ENCODE measurements around the gene KLHL22.
A peak's percentile ranks its signal among the peaks of the same experiment; 100 is the strongest.

KLHL22 gene

DNA sequence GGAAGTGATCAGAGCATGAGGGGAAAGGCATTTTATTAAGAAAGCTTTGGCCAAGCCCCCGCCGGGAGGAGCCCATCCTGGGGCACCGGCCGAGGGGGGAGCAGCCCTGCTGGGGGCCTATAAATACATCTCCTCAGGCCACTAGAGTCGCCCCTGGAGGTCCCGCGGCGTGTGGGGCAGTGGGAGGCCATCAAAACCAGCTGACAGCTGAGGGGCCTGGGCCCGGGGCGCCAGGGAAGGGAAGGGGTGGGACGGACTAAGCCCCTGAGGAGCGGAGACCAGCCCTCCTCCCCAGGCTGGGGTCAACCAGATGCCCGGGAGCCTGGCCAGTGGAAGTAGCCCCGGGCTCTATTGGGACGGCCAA is 71.0 kb downstream of the KLHL22 start:
- Histone ChIP-seq H2BK120ac (ENCODE audit: insufficient read depth, low read length, poor library complexity) (no peak overlapping the region), H4K12ac (ENCODE audit: low read depth, low read length) (no peak overlapping the region), H3K4ac (ENCODE audit: low read depth, low read length) (no peak overlapping the region), H3K27ac (ENCODE audit: low read depth, low read length) (no peak overlapping the region), H3K36me3 (ENCODE audit: control insufficient read depth in 1 of 2, insufficient read depth in 2 of 2, low read length in 2 of 2) (peaks cover 34 to 46% of the 10 kb centered on the region in 2 experiments), H3K4me3 (ENCODE audit: low read depth, low read length) (no peak overlapping the region), H3K23ac (ENCODE audit: low read length) (no peak overlapping the region), H3K27me3 (ENCODE audit: insufficient read depth, low read length) (no peaks in the 10 kb centered on the region), H2BK5ac (ENCODE audit: low read depth, low read length, poor library complexity) (no peak overlapping the region), H3K79me2 (ENCODE audit: control insufficient read depth, insufficient read depth, low read length, poor library complexity) (no peaks in the 10 kb centered on the region), H4K8ac (ENCODE audit: low read depth, low read length) (no peak overlapping the region), H2BK12ac (ENCODE audit: low read length) (no peak overlapping the region), H3K9me3 (ENCODE audit: insufficient read depth, low read depth, low read length) (peaks cover 8% of the 10 kb centered on the region), H4K91ac (ENCODE audit: low read depth, low read length) (no peak overlapping the region), H2AFZ (ENCODE audit: insufficient read depth, low read length, poor library complexity) (no peak overlapping the region), H3K14ac (ENCODE audit: low read length) (no peak overlapping the region), H3K4me1 (ENCODE audit: control insufficient read depth in 1 of 2, insufficient read depth in 2 of 2, low read length in 2 of 2) (peaks cover 4 to 6% of the 10 kb centered on the region in 2 experiments), H3K4me2 (ENCODE audit: low read length) (no peak overlapping the region), H2AK5ac (ENCODE audit: low read length) (no peak overlapping the region), H3K79me1 (ENCODE audit: low read length) (no peaks in the 10 kb centered on the region), H3K9ac (ENCODE audit: low read length) (no peak overlapping the region), H3K18ac (ENCODE audit: low read length) (no peak overlapping the region)
- no peak for DNase-seq
- WGBS (ENCODE audit: extremely low coverage, insufficient coverage, insufficient read length): no CpG with 5 or more reads among the region's 15 CpGs

DNA sequence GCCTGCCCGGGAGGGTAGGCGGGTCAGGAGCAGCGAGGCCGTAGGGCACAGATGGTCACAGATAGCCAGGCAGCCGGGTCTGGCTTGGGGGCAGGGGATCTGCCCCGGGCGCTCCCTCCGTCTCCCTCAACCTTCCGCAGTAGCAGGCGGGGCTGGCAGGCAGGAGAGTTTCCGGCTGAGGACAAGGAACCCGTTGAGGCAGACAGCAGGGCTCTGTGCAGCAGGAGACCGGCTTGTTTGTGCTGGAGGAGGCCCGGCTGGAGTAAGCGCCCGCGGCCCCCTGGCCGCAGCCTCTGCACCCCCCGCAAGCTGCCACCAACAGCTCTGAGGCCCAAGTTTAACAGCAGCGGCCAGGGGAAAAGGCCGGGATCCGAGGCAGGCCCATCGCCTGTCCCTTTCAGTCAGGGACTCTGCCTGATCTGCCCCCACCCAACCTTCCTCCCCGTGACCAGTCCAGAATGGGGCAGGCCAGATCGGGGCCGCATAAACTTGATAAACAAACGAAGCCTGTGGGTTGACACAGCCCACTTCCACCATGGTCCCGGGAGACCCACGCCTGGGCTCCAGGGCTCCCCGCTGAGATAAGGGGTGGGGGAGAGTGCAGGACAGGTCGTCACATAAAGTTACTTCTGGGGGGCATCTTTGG is 71.6 kb downstream of the KLHL22 start:
- H3K36me3 ChIP-seq (ENCODE audit: control insufficient read depth in 1 of 2, insufficient read depth in 2 of 2, low read length in 2 of 2): peaks cover 31 to 42% of the 10 kb centered on the region in 2 experiments
- no peak overlapping the region for H2BK12ac ChIP-seq (ENCODE audit: low read length)
- no peak overlapping the region for H4K12ac ChIP-seq (ENCODE audit: low read depth, low read length)
- H3K79me1 ChIP-seq (ENCODE audit: low read length): no peaks in the 10 kb centered on the region
- peak; percentile 17 to 41 for DNase-seq
- H3K14ac ChIP-seq (ENCODE audit: low read length): no peak overlapping the region
- no CpG with 5 or more reads among the region's 31 CpGs for WGBS (ENCODE audit: extremely low coverage, insufficient coverage, insufficient read length)
- no peak overlapping the region for H2BK5ac ChIP-seq (ENCODE audit: low read depth, low read length, poor library complexity)
- H3K4me1 ChIP-seq (ENCODE audit: control insufficient read depth in 1 of 2, insufficient read depth in 2 of 2, low read length in 2 of 2): peaks cover 3 to 4% of the 10 kb centered on the region in 2 experiments
- H3K9ac ChIP-seq (ENCODE audit: low read length): no peak overlapping the region
- H2BK120ac ChIP-seq (ENCODE audit: insufficient read depth, low read length, poor library complexity): no peak overlapping the region
- H3K27me3 ChIP-seq (ENCODE audit: insufficient read depth, low read length): no peaks in the 10 kb centered on the region
- peaks cover 6% of the 10 kb centered on the region for H3K9me3 ChIP-seq (ENCODE audit: insufficient read depth, low read depth, low read length)
- H3K4ac ChIP-seq (ENCODE audit: low read depth, low read length): no peak overlapping the region
- no peak overlapping the region for H2AFZ ChIP-seq (ENCODE audit: insufficient read depth, low read length, poor library complexity)
- H4K8ac ChIP-seq (ENCODE audit: low read depth, low read length): no peak overlapping the region
- H4K91ac ChIP-seq (ENCODE audit: low read depth, low read length): no peak overlapping the region
- H2AK5ac ChIP-seq (ENCODE audit: low read length): no peak overlapping the region
- H3K79me2 ChIP-seq (ENCODE audit: control insufficient read depth, insufficient read depth, low read length, poor library complexity): no peaks in the 10 kb centered on the region
- H3K18ac ChIP-seq (ENCODE audit: low read length): no peak overlapping the region
- no peak overlapping the region for H3K23ac ChIP-seq (ENCODE audit: low read length)
- no peak overlapping the region for H3K27ac ChIP-seq (ENCODE audit: low read depth, low read length)
- no peak overlapping the region for H3K4me3 ChIP-seq (ENCODE audit: low read depth, low read length)
- no peak overlapping the region for H3K4me2 ChIP-seq (ENCODE audit: low read length)

DNA sequence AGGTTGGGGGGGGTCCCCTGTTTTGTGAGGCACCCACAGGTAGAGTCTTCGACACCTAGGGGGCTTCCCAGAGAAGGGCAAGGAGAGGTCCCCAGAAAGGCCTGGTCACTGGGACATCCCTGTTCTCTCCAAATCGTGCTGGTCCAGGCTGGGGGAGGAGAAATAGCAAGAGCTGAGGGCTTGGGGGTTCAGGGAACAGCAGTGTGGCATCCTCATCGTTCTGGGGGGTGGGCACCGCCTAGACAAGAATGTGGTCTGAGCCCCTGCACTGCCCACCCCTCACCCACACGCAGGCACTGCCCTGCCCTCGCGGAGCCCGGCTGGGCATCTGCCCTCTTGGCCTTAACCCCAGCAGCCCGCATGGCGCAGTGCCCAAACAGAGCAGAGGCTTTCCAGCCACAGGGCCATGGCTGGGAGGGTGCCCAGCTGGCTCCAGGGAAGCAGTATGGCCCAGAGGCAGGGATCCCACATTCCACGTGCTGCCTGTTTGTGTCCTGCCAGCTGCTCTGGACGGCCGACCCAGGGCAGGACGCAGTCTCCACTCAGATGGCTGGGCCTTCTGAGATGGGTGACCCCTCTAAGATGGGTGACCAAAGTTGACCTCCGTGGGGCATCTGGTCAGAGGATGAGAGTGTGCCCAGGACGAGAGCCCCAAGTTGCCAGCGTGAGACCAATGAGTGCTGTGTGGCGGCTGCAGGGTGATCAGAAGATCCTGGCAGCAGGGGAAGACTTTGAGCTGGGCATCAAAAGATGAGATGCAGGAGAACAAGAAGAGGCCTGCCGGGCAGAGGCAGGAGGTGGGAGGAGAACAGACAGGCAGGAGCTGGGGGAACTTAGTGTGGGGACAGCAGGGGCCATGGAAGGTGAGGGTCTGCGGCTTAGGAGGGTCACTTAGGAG is 72.3 kb downstream of the KLHL22 start:
- Histone ChIP-seq H4K12ac (ENCODE audit: low read depth, low read length) (peak overlapping the region; percentile 16), H2AK5ac (ENCODE audit: low read length) (peak overlapping the region; percentile 6), H2BK12ac (ENCODE audit: low read length) (no peak overlapping the region), H2AFZ (ENCODE audit: insufficient read depth, low read length, poor library complexity) (no peak overlapping the region), H3K4me3 (ENCODE audit: low read depth, low read length) (no peak overlapping the region), H3K79me2 (ENCODE audit: control insufficient read depth, insufficient read depth, low read length, poor library complexity) (peaks cover 1% of the 10 kb centered on the region), H3K9ac (ENCODE audit: low read length) (no peak overlapping the region), H3K27ac (ENCODE audit: low read depth, low read length) (no peak overlapping the region), H2BK5ac (ENCODE audit: low read depth, low read length, poor library complexity) (no peak overlapping the region), H3K14ac (ENCODE audit: low read length) (no peak overlapping the region), H2BK120ac (ENCODE audit: insufficient read depth, low read length, poor library complexity) (no peak overlapping the region), H4K91ac (ENCODE audit: low read depth, low read length) (no peak overlapping the region), H3K4ac (ENCODE audit: low read depth, low read length) (no peak overlapping the region), H3K23ac (ENCODE audit: low read length) (no peak overlapping the region), H3K79me1 (ENCODE audit: low read length) (peaks cover 3% of the 10 kb centered on the region), H3K4me2 (ENCODE audit: low read length) (no peak overlapping the region), H3K4me1 (ENCODE audit: control insufficient read depth in 1 of 2, insufficient read depth in 2 of 2, low read length in 2 of 2) (peaks cover 4 to 6% of the 10 kb centered on the region in 2 experiments), H3K27me3 (ENCODE audit: insufficient read depth, low read length) (no peaks in the 10 kb centered on the region), H4K8ac (ENCODE audit: low read depth, low read length) (no peak overlapping the region), H3K36me3 (ENCODE audit: control insufficient read depth in 1 of 2, insufficient read depth in 2 of 2, low read length in 2 of 2) (peaks cover 24 to 36% of the 10 kb centered on the region in 2 experiments), H3K9me3 (ENCODE audit: insufficient read depth, low read depth, low read length) (peaks cover 2% of the 10 kb centered on the region), H3K18ac (ENCODE audit: low read length) (no peak overlapping the region)
- DNase-seq: no peak
- no CpG with 5 or more reads among the region's 20 CpGs for WGBS (ENCODE audit: extremely low coverage, insufficient coverage, insufficient read length)

DNA sequence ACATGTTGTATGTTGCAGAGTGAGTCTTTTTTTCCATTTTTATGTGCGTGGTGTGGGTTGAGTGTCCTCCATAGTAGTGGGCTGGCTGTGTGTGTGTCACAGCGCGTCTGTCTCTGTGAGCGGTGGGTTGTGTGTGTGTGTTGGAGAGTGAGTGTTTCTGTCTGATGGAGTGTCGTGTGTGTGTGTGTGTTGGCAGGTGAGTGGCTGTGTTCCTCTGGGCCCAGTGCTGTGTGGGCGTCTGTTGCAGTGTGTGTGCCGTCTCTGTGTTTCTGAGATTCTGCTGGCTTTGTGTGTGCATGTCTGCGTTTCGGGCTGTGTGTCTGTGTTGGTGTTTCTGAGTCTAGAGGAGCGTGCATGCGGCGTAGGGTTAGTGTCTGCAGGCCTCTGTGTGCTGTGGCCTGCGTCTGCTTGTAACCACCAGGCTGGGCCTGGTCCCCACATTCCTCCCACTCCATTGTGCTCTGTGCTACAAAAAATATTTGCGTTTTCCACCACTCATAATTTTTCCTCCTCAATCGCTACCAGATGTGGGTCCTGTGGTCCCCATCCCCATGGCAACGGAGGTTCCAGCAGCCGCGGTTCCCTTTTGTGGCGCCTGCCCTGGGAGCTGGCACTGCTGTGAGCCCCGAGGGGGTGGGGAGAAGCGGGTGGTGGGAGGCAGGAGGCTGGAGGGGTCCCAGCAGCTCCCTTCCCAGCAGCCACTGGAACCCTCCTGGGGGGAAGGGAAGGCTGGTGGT is 73.2 kb downstream of the KLHL22 start:
- Histone ChIP-seq H2BK120ac (ENCODE audit: insufficient read depth, low read length, poor library complexity) (no peak overlapping the region), H4K8ac (ENCODE audit: low read depth, low read length) (no peak overlapping the region), H2BK5ac (ENCODE audit: low read depth, low read length, poor library complexity) (no peak overlapping the region), H3K4ac (ENCODE audit: low read depth, low read length) (no peak overlapping the region), H2AFZ (ENCODE audit: insufficient read depth, low read length, poor library complexity) (no peak overlapping the region), H3K9ac (ENCODE audit: low read length) (no peak overlapping the region), H3K4me3 (ENCODE audit: low read depth, low read length) (no peak overlapping the region), H3K36me3 (ENCODE audit: control insufficient read depth in 1 of 2, insufficient read depth in 2 of 2, low read length in 2 of 2) (peaks cover 20 to 31% of the 10 kb centered on the region in 2 experiments), H3K18ac (ENCODE audit: low read length) (no peak overlapping the region), H3K27me3 (ENCODE audit: insufficient read depth, low read length) (no peaks in the 10 kb centered on the region), H4K91ac (ENCODE audit: low read depth, low read length) (no peak overlapping the region), H3K79me1 (ENCODE audit: low read length) (peaks cover 3% of the 10 kb centered on the region), H4K12ac (ENCODE audit: low read depth, low read length) (no peak overlapping the region), H3K4me1 (ENCODE audit: control insufficient read depth in 1 of 2, insufficient read depth in 2 of 2, low read length in 2 of 2) (peaks cover 4 to 6% of the 10 kb centered on the region in 2 experiments), H3K23ac (ENCODE audit: low read length) (no peak overlapping the region), H2BK12ac (ENCODE audit: low read length) (no peak overlapping the region), H3K27ac (ENCODE audit: low read depth, low read length) (no peak overlapping the region), H2AK5ac (ENCODE audit: low read length) (no peak overlapping the region), H3K79me2 (ENCODE audit: control insufficient read depth, insufficient read depth, low read length, poor library complexity) (peaks cover 2% of the 10 kb centered on the region), H3K9me3 (ENCODE audit: insufficient read depth, low read depth, low read length) (peaks cover 2% of the 10 kb centered on the region), H3K4me2 (ENCODE audit: low read length) (no peak overlapping the region), H3K14ac (ENCODE audit: low read length) (no peak overlapping the region)
- 100% methylated on average over 1 of the region's 21 CpGs for WGBS (ENCODE audit: extremely low coverage, insufficient coverage, insufficient read length)
- DNase-seq: no peak

Measured in trophoblast cell (in vitro differentiated cells and primary cell).